HG03066 (cell line): ENCODE results near the gene SSNA1.

Experiments
- ATAC-seq: cut with Tn5 transposase; IDR thresholded peaks from one replicate; pipeline ENCODE4 v1.9.1; 2021; ENCODE audit warnings: low read depth; ENCODE audit not compliant: unreplicated experiment

Gene SSNA1

DNA sequence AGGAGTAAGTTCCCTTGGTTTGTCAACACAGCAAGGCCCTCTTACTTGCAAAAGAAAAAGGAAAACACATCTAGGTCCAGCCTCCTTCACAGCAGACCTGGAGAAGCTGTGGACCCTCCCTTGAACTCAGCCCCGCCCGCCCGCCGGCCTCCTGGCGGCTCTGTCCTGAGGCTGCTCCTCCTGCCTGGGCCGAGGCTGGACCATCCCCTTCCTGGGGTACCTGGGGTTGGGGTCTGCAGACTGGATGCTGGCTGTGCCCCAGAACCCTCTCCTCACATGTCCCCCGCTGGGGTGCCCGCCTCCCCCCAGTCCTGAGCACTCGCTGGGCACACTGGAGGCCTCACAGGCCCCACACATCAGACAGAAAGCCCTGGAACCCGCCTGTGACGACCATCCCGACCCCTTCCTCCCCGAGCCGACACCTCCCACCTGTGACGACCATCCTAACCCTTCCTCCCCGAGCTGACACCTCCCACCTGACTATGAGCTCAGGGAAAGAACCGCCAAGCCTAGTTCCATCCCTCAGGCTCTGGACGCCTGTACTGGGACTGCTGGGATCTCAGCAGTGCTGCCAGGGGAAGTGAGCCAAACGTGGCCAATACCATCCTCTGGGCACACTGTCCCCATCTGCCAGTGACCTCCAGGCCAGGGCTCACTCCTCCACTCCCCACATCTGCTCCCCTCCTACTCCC, 9.4 kb upstream of the SSNA1 start:
- ATAC-seq, result no peak

GRCh38 chr9:137179761-137180160, 8.7 kb upstream of the SSNA1 start:
- ATAC-seq, result no peak

DNA sequence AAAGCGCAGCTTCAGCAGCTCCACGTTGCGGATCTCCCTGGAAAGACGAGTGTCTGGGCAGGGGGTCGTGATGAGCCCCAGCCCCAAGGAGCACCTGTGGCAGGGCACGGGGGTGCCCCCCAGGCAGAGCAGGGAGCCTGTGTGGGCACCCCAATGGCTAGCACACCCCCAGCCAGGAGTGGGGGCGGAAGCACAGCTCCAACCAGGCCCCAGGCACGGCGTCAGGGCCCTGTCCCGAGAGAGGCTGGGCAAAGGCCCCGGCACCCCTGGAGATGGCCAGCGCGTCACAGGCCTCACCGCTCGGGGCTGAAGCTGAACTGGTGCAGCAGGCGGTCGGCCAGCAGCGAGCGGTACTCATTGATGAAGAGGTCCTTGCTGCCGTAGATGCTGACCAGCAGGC, 8.0 kb upstream of the SSNA1 start:
- no peak for ATAC-seq

DNA sequence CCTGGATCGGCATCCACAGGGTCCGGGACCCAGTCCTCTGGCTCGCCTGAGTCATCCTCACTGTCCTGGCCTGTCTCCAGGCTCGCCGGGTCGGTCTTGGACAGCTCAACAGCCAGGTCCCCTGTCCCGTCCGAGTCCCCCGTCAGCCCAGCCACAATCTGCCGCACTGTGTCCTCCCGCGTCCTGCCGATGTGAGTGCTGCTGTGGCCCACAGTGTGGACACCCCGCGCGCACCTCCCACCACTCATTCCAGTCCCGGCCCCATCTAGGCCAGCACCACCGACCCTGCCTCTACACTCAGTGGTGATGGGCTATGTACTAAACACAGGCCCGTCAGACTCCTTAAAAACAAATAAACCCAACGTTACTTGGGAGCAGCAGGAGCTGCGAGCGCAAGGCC, 6.8 kb upstream of the SSNA1 start:
- ATAC-seq, result no peak

GRCh38 chr9:137182836-137183235, 5.6 kb upstream of the SSNA1 start:
- no peak for ATAC-seq

- ATAC-seq, result no peak
These were observed 4.4 kb upstream of the SSNA1 start for GRCh38 chr9:137183980-137184595.

- no peak for ATAC-seq
These were observed 3.4 kb upstream of the SSNA1 start for GRCh38 chr9:137184881-137185660.

- no peak for ATAC-seq
These were observed 2.6 kb upstream of the SSNA1 start for GRCh38 chr9:137185921-137186320.

- ATAC-seq, result no peak
These were observed 2.1 kb upstream of the SSNA1 start for GRCh38 chr9:137186385-137186784.

DNA sequence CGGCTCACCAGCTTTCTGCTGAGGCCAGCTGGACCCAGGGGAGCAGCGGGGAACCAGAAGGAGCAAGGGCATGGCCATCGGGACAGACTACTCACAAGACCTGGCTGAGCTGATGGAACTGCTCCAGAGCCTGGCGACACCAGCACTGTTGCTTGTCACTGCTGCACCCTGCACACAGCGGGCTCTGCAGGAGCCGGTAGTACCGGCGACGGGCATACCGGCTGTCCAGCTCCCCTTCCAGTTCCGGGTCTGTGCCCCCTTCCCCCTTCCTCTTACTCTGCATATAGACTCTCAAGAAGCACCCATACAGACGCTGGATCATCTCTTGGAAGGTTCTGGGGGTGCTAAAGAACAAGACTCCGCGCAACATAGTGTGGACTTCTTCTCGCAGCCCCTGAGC, 1.1 kb upstream of the SSNA1 start:
- ATAC-seq, result no peak

GRCh38 chr9:137188086-137188489, 388 bp upstream of the SSNA1 start:
- ATAC-seq, result no peak

GRCh38 chr9:137189297-137190295, 1.1 kb downstream of the SSNA1 start:
- ATAC-seq, result no peak

GRCh38 chr9:137190315-137190856, 1.9 kb downstream of the SSNA1 start:
- no peak for ATAC-seq

DNA sequence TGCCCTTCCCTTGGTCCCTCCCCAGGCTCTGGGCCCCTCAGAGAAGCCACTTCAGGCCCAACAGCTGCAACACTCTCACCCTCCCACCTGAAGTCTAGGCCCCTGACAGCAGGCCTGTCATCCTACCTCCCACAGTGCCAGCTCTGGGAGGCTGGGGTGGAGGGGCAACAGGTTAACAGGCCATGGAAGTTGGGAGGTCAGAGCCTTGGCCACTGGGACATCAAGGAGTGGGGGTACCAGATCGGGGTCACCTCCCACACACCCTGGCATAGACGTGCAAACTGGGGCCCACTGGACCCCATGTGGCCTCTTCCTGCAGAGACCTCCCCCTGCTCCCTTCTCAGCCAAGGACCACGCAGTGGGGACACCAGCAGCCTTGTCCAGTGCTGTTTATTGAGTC, 2.8 kb downstream of the SSNA1 start:
- ATAC-seq, result no peak

DNA sequence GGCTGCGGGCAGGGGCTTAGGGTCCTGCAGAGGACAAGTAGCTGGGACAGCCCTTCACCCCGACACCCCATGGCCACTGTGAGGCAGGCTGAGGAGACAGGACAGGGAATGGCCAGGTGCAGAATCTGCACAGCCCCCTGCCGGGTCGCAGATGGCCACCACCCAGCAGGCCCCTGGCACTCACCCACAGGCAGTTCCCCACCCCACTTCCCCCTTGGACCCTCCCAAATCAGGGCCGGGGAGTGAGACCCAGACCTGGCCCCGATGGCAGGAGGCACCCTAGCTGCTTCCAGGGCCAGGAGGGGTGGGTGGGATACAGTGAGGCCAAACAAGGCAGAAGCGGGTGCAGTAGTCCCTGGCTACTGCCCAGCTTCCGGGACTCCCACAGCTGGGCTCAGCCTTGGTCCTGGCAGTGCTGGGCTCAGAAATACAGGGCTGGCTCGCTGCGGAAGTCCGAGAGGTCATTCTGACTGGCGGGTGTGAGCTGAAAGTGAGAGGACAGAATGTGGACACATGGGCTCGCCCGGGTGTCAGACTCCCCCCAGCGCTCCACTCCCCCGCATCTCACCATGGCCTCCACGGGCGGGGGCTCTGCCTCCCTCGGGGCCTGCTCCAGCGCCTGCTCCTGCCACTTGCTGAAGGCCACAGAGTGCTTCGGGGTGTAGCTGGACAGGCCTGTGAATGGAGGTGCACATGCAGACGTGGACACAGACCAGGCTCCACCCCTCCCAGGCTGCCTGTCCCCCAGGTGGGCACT, 3.4 kb downstream of the SSNA1 start:
- ATAC-seq, result no peak

GRCh38 chr9:137192448-137192780, 3.9 kb downstream of the SSNA1 start:
- no peak for ATAC-seq

GRCh38 chr9:137192859-137193258, 4.4 kb downstream of the SSNA1 start:
- no peak for ATAC-seq

GRCh38 chr9:137193771-137194170, 5.3 kb downstream of the SSNA1 start:
- no peak for ATAC-seq

- no peak for ATAC-seq
These were observed 5.9 kb downstream of the SSNA1 start for GRCh38 chr9:137194388-137194787.

DNA sequence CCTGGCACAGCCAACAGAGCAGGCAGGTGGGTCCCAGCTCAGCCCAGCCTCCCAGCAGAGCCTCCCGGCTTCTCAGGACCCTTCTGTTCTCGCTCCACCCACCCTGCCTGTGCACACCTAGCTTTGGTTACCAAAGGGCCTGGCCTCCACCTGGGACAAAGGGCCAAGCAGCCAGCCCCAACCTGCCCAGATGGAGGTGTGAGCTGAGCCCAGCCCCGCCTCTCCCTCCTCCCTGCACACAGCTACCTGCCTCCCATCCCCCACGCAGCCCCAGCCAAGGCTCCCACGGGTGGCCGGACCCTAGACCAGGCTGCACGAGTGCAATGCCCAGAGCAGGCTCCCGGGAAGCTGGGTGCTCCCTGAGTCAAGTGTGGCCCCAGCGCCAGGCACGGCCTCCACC, 6.4 kb downstream of the SSNA1 start:
- ATAC-seq, result no peak
